IPS DF 4.7 (cell line): ENCODE measurements around the gene HCAR3.
A peak's percentile ranks its signal among the peaks of the same experiment; 100 is the strongest.
"Not testable (repeated sequence)": the region's sequence is repeated elsewhere in the genome, so short reads cannot be mapped to it uniquely, and the experiment has no call there.

Experiments
- DNase-seq: peaks from one replicate; pipeline ENCODE4 v3.0.0-alpha.2; 2013; ENCODE audit warnings: low spot score; ENCODE audit errors: extremely low read depth

HCAR3 gene

DNA sequence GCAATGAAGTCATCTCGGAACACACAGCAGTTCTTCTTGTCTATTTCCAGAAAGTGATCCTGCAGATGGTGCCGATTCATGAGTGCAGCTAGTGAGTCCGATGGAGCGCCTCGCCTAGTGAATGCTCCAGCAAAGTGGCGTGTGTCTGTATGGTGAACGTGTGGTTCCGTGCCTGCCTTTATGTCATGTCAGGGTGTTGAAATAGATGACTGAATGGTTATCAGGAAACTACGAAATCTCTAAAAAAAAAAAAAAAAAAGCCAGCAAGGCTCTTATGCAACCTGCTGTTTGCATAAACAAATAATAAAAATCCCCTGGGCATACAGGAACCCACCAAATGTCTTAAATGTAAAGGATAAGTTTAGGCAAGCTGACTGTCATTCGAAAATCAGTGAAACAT lies at the start of gene HCAR3:
TSS of gene HCAR3 (minus strand) at position 154 of the 400 bp plus-strand sequence. CDS start at position 80, 74 bp downstream.
- not testable (repeated sequence) for DNase-seq

GRCh38 chr12:122757568-122757967 lies 41.0 kb upstream of the HCAR3 start:
- no peak for DNase-seq

DNA sequence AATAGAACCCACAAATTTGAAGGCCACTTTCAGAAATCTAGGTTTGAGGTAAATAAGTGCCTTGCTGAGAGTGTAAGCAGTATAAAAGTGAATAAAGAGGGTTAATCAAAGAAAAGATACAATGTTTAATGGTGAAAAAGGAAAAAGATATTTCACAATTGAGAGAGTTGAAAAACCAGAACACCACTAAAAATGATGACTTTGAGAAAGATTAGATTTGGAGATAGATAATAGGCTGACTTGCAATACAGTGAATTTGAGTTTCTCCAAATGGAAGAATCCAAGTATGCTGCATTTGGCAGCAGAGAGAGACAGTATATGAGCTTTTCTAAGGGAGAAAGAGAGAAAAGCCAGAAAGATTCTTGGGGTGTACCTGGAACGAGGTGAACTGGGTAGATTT lies 38.2 kb upstream of the HCAR3 start:
- no peak for DNase-seq

DNA sequence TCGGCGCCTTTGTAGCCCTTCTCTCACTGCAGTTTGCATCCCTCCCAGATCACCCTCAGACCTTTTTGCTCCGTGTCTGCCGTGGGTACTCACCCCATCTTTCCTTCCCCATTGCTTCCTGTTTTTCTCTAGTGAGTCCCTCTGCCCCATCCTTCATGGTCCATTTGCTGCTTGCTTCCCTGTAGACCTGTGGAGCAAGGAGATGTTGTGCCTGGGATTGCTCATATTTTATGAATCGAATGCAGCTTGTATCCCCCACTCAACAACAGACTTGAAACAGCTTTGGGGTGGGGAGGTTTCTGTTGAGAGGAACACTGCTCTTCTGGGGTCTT lies 36.7 kb upstream of the HCAR3 start:
- no peak for DNase-seq

DNA sequence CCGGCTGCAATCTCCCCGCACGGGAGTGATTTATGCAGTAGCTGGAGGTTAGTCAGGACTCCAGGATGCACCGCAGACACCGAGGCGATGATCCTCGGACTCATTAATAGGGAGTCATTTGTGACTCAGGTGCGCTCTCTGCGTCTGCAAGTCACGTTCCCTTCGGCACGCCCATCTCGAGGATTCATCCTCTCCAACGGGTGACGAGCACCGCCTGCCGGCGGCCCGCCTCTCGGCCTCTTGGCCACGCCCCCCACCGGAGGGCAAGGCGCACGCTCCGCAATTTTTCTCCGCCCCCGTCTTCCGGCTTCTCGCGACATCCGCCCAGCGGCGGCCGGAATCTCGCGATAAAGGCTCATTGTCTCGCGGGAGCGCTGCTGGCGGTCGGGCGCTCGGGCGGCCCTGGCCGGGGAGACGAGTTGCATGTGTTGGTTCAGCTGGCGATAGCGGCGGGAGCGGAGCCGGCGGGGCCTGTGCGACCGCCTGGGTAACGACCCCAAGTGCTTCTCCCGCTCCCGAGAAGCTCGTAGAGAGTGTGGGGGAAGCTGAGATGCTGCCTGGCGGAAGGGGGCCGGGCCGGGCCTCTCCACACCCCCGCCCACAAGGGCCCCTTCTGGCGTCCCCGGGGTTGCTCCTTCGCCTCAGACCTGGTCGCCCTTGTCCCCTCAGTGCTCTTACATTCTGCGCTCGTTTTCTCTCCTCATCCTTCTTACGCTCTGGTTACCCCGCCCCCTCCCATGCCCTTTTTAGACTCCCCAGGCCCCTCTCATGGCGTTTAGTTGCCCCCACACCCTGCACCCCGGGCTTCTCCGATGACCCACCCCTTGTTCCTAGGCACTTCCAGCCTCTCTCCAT lies 36.1 kb upstream of the HCAR3 start, which contains the start of gene DENR:
TSS of gene DENR (plus strand) at position 361 of the 855 bp plus-strand sequence. CDS start 878 bp downstream, outside the sequence.
- peak; percentile 98 for DNase-seq

DNA sequence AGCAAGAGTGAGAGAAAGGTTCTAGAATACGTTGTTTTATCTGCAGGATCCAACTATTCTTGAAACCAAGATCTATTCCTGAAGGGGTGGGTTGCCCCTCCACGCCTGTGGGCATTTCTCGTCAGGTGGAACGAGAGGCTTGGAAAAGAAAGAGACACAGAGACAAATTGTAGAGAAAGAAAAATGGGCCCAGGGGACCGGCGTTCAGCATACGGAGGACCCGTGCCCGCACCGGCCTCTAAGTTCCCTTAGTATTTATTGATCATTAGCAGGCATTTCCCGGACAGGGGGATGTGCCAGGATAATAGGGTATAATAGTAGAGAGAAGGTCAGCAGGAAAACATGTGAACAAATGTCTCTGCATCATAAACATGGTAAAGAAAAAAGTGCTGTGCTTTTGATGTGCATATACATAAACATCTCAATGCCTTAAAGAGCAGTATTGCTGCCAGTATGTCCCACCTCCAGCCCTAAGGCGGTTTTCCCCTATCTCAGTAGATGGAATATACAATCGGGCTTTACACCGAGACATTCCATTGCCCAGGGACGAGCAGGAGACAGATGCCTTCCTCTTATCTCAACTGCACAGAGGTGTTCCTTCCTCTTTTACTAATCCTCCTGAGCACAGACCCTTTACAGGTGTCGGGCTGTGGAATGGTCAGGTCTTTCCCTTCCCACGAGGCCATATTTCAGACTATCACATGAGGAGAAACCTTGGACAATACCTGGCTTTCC lies 34.3 kb upstream of the HCAR3 start:
- not testable (repeated sequence) for DNase-seq

- DNase-seq, result no peak
Measured at GRCh38 chr12:122749569-122750332, 33.1 kb upstream of the HCAR3 start.

DNA sequence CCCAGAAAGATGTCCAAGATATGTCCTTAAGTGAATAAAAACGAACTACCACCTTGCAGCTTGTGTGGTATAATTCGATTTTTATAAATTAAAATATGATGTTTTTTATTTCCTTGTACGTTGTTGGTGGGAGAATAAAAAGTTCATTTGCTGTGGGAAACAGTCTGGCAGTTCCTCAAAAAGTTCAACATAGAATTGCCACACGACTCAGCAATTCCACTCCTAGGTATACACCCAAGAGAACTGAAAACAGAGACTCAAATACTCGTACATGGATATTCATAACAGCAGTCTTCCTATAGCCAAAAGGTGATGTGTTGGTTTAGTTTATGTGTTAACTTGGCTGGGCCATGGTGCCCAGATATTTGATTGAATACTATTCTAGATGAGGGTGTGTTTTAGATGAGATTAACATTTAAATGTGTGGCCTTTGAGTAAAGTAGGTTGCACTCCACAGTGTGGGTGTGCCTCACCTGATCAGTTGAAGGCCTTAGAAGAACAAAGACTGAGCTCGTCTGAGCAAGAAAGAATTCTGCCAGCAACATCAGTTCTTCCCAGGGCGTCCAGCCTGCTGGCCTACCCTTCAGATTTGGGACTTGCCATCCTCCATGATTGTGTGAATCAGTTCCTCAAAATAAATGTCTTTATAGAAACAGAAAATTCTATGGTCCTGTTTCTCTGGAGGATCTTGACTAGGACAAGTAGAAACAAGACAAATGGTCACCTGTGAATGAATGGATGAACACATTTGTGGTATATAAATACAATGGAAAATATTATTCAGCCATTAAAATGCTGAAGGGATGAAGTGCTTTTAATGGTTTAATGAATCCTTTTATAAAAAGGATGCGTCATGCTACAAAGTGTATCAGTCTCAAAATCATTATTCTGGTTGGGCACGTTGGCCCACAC lies 30.9 kb upstream of the HCAR3 start:
- no peak for DNase-seq

DNA sequence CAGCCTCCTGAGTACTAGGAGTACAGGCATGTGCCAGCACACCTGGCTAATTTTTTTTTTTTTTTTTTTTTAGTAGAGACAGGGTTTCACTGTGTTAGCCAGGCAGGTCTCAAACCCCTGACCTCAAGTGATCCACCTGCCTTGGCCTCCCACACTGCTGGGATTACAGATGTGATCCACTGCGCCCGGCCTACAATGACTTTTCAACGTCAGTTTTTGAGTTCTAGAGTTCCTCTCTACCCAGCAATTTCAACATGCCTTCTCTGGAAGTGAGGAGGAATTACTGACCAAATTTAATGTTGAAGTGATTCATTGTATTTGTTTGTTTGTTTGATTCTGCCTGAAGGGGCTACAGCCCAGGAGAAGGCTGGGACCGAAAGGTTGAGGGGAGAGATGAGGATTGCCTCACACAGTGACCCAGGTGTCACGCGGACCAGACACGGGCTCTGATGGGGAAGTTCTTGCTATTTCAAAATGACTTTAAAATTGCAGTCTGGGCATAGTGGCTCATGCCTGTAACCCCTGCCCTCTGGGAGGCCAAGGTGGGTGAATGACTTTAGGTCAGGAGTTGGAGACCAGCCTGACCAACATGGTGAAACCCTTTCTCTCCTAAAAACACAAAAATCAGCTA lies 27.4 kb upstream of the HCAR3 start:
- no peak for DNase-seq

DNA sequence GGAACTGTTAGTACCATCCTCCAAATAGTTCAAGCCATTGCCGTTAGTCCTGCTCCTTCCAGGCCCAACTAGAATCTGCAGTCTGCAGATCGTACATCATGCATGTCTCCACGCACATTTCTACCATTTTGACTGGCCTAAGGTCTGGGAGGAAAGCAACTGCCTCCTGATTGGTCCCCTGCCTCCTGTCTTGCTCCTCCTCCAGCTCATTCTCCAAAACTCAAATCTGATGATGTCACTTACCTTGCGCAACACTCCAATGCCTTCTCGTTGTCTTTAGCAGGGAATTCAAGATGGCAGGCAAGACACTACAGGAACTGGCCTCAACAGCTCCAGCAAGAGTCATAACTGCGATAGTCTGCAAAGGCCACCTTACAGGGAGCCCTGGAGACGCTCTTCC lies 23.7 kb upstream of the HCAR3 start:
- DNase-seq, result no peak

DNA sequence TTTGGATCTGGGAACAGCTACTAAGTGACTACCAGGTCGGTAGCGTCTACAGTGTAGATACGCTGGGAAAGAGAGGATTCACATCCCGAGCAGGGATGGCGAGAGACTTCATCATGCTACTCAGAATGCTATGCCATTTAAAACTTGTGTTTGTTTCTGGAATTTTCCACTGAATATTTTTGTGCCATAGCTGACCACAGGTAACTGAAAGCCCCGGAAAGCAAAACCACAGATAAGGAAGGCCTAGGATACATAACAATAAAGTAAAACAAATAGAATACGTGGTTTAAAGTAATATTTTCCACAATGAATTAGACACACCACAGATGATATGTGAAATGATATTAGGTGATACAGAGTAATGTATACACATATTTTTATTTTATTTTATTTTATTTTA lies 22.0 kb upstream of the HCAR3 start:
- DNase-seq, result no peak

- DNase-seq, result no peak
Measured at GRCh38 chr12:122732611-122733010, 16.0 kb upstream of the HCAR3 start.

- DNase-seq, result no peak
Measured at GRCh38 chr12:122732170-122732569, 15.6 kb upstream of the HCAR3 start.

GRCh38 chr12:122730215-122731014 lies 13.8 kb upstream of the HCAR3 start, which contains the start of gene HCAR1:
HCAR1 (minus strand) TSS chr12:122730844; CDS start chr12:122730339, 505 bp downstream.
- no peak for DNase-seq

GRCh38 chr12:122729583-122730214 lies 13.1 kb upstream of the HCAR3 start:
- no peak for DNase-seq

GRCh38 chr12:122726080-122726558 lies 9.5 kb upstream of the HCAR3 start:
- peak; percentile 30 for DNase-seq

GRCh38 chr12:122725452-122726079 lies 9.0 kb upstream of the HCAR3 start:
- DNase-seq, result no peak

DNA sequence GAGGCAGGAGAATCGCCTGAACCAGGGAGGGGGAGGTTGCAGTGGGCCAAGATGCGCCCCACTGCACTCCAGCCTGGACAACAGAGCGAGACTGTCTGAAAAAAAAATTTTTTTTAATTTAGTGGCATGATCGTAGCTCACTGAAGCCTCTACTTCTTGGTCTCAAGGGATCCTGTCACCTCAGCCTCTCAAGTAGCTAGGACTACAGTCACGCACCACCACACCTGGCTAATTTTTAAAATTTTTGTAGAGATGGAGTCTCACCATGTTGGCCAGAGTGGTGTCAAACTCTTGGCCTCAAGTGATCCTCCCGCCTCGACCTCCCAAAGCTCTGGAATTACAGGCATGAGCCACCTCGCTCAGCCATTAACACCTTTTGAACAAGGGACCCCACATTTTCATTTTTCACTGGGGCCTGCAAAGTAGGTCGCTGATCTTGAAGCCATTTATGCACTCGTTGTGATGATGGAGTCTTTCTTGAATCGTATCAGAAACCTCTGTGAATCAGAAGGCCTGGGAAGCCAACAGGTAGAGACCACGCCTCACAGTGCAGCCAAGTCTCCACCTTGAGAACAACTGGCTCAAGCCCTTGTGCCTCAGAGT lies 8.1 kb upstream of the HCAR3 start:
- DNase-seq, result no peak
